Transverse colon (tissue), 4 donors: ENCODE results near the gene KHDC1.
"Not testable (repeated sequence)": the region's sequence is repeated elsewhere in the genome, so short reads cannot be mapped to it uniquely, and the experiment has no call there.

Experiments
- CTCF ChIP-seq, 5 experiments: fragments of 200-600 bp in 3 of 5; fragments of 450-650 bp in 2 of 5; sonication (generic) in 3 of 5; IDR thresholded peaks; 1 replicate in 2 of 5; 2 replicates in 3 of 5; pipeline ENCODE4 v1.5.1; 2016 to 2017; ENCODE audit warnings: antibody characterized with exemption in 5 of 5, inconsistent platforms in 3 of 5, mild to moderate bottlenecking in 2 of 5, moderate library complexity in 1 of 5
- EP300 ChIP-seq: sonication (generic); formaldehyde crosslinking; IDR thresholded peaks from one replicate; pipeline ENCODE4 v1.6.1; 2017; ENCODE audit warnings: antibody characterized with exemption, low read depth
- POLR2AphosphoS5 ChIP-seq, 3 donors: sonication (generic); formaldehyde crosslinking; IDR thresholded peaks; one replicate each; pipeline ENCODE4 v1.6.1; 2016; ENCODE audit warnings: antibody characterized with exemption in 3 of 3

DNA sequence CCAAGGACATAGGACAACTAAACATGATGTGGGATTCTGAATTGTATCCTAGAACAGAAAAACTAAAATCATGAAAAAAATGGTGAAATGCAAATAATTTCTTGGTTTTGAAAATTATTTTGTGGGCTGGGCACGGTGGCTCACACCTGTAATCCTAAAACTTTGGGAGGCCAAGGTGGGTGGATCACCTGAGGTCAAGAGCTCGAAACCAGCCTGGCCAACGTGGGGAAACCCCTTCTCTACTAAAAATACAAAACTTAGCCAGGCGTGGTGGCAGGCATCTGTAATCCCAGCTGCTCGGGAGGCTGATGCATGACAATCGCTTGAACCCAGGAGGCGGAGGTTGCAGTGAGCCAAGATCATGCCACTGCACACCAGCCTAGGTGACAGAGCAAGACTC, 40.8 kb upstream of the KHDC1 start:
- TF ChIP-seq CTCF (IDR thresholded peaks at IDR 0.05); EP300; POLR2AphosphoS5 (IDR thresholded peaks at IDR 0.05): not testable (repeated sequence)
